Osteocyte (in vitro differentiated cells): ENCODE results near the gene TMEM222. TPM values are rescaled to one million over a fixed set of nuclear protein-coding genes. Genes with fewer than 3 reads are reported as not detected.

Experiments
- DNase-seq: peaks from one replicate; pipeline ENCODE4 v3.0.0; 2021; ENCODE audit warnings: mixed read lengths; ENCODE audit not compliant: unreplicated experiment; ENCODE audit errors: extremely low spot score
- H3K27ac Mint-ChIP-seq: one replicate; pipeline ENCODE4 v1.8.0; 2021; ENCODE audit warnings: mild to moderate bottlenecking, mixed read lengths; ENCODE audit not compliant: unreplicated experiment
- H3K27me3 Mint-ChIP-seq: one replicate; pipeline ENCODE4 v1.8.0; 2021; ENCODE audit warnings: mixed read lengths; ENCODE audit not compliant: unreplicated experiment
- H3K36me3 Mint-ChIP-seq: one replicate; pipeline ENCODE4 v1.8.0; 2021; ENCODE audit warnings: mixed read lengths; ENCODE audit not compliant: unreplicated experiment
- H3K4me1 Mint-ChIP-seq: one replicate; pipeline ENCODE4 v1.8.0; 2021; ENCODE audit warnings: mixed read lengths; ENCODE audit not compliant: unreplicated experiment
- H3K4me3 Mint-ChIP-seq: one replicate; pipeline ENCODE4 v1.8.0; 2021; ENCODE audit warnings: mild to moderate bottlenecking, moderate library complexity, mixed read lengths; ENCODE audit not compliant: unreplicated experiment
- H3K9me3 Mint-ChIP-seq: one replicate; pipeline ENCODE4 v1.8.0; 2021; ENCODE audit warnings: mixed read lengths; ENCODE audit not compliant: unreplicated experiment
- total RNA-seq: library from RNA; stranded (reverse); gene quantifications from 2 replicates; pipeline ENCODE4 v1.2.1, GENCODE V29; 2021
- TF ChIP-seq, protein P1 (sequence below): fragments of 200-600 bp; sonication (generic); IDR thresholded peaks from 2 replicates; pipeline ENCODE4 v1.5.0; 2021; ENCODE audit warnings: antibody characterized with exemption, mild to moderate bottlenecking, moderate library complexity

The TMEM222 gene
- total RNA-seq, 1 donor from 2014 or later, result 46.5 TPM

- TF ChIP-seq, protein P1, sequence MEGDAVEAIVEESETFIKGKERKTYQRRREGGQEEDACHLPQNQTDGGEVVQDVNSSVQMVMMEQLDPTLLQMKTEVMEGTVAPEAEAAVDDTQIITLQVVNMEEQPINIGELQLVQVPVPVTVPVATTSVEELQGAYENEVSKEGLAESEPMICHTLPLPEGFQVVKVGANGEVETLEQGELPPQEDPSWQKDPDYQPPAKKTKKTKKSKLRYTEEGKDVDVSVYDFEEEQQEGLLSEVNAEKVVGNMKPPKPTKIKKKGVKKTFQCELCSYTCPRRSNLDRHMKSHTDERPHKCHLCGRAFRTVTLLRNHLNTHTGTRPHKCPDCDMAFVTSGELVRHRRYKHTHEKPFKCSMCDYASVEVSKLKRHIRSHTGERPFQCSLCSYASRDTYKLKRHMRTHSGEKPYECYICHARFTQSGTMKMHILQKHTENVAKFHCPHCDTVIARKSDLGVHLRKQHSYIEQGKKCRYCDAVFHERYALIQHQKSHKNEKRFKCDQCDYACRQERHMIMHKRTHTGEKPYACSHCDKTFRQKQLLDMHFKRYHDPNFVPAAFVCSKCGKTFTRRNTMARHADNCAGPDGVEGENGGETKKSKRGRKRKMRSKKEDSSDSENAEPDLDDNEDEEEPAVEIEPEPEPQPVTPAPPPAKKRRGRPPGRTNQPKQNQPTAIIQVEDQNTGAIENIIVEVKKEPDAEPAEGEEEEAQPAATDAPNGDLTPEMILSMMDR, result peak; percentile 99
- peak overlapping the region; percentile 97 for H3K27ac Mint-ChIP-seq
- DNase-seq, result peak; percentile 96
- H3K4me1 Mint-ChIP-seq, result peaks cover 46% of the 10 kb centered on the region
- no peaks in the 10 kb centered on the region for H3K27me3 Mint-ChIP-seq
- H3K9me3 Mint-ChIP-seq, result no peaks in the 10 kb centered on the region
- no peak overlapping the region for H3K4me3 Mint-ChIP-seq
- peaks cover 20% of the 10 kb centered on the region for H3K36me3 Mint-ChIP-seq
Measured at GRCh38 chr1:27300341-27301051, 21.5 kb upstream of the TMEM222 start.

- Mint-ChIP-seq H3K27me3 (no peaks in the 10 kb centered on the region), H3K4me1 (peaks cover 46% of the 10 kb centered on the region), H3K4me3 (no peak overlapping the region), H3K36me3 (peaks cover 20% of the 10 kb centered on the region), H3K9me3 (no peaks in the 10 kb centered on the region), H3K27ac (peak overlapping the region; percentile 97)
- no peak for DNase-seq
- TF ChIP-seq, protein P1, result no peak
Measured at GRCh38 chr1:27301052-27301422, 20.9 kb upstream of the TMEM222 start.

DNA sequence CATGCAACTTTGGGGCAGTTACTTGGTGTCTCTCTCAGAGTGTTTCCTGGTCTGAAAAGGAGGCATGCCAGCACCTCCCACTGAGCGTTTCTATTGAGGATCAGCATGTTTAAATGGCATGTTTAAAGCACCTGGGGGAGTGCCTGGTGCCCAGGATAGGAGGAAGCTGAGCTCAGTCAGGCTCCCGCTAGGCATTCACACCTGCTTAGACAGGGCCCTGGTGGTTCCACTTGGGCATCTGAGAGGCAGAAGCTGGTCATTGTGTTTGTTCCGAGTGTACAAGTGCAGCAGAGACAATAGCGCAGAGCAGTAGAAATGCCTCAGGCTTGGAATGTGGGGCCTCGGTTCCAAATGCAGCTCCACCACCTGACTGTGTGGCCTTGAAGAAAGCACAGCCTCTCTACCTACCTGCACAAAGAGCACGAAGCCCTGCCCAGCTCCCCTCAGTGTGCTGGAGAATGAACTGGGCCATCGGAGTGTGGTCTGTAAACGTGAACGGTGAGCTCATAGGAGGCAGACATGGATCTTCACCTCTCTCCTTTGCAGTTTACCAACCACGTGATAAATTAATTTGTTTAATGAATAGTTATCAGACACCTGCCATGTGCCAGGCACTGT, 20.3 kb upstream of the TMEM222 start:
- Mint-ChIP-seq H3K27me3 (no peaks in the 10 kb centered on the region), H3K36me3 (peaks cover 16% of the 10 kb centered on the region), H3K4me1 (peaks cover 46% of the 10 kb centered on the region), H3K4me3 (no peak overlapping the region), H3K9me3 (no peaks in the 10 kb centered on the region), H3K27ac (peak overlapping the region; percentile 97)
- TF ChIP-seq, protein P1, result no peak
- no peak for DNase-seq

GRCh38 chr1:27302612-27303011, 19.4 kb upstream of the TMEM222 start:
- DNase-seq, result no peak
- H3K9me3 Mint-ChIP-seq, result no peaks in the 10 kb centered on the region
- no peak overlapping the region for H3K4me3 Mint-ChIP-seq
- H3K36me3 Mint-ChIP-seq, result peaks cover 19% of the 10 kb centered on the region
- H3K27me3 Mint-ChIP-seq, result no peaks in the 10 kb centered on the region
- TF ChIP-seq, protein P1, result no peak
- no peak overlapping the region for H3K27ac Mint-ChIP-seq
- peaks cover 52% of the 10 kb centered on the region for H3K4me1 Mint-ChIP-seq

- Mint-ChIP-seq H3K36me3 (peaks cover 14% of the 10 kb centered on the region), H3K9me3 (no peaks in the 10 kb centered on the region), H3K4me1 (peaks cover 44% of the 10 kb centered on the region), H3K27me3 (no peaks in the 10 kb centered on the region), H3K27ac (no peak overlapping the region), H3K4me3 (no peak overlapping the region)
- DNase-seq, result no peak
- TF ChIP-seq, protein P1, result no peak
Measured at GRCh38 chr1:27303509-27303908, 18.5 kb upstream of the TMEM222 start.
